Left renal pelvis (tissue), 4 donors: ENCODE measurements around the gene AADAC. TPM values are rescaled to one million over a fixed set of nuclear protein-coding genes. Genes with fewer than 3 reads are reported as not detected.
"Not testable (repeated sequence)": the region's sequence is repeated elsewhere in the genome, so short reads cannot be mapped to it uniquely, and the experiment has no call there.

Experiments
- DNase-seq, 4 donors: peaks; one replicate each; pipeline ENCODE4 v3.0.0-alpha.2; 2013; ENCODE audit warnings: low read depth in 4 of 4, low spot score in 3 of 4
- polyA plus RNA-seq, 4 donors: library from polyadenylated mRNA; unstranded; fragments of 120-200 nt; gene quantifications; one replicate each; pipeline ENCODE4 v1.2.1, GENCODE V29; 2013; ENCODE audit not compliant: insufficient read length in 4 of 4

Gene AADAC
- polyA plus RNA-seq, 4 donors = 0.21 to 1.4 (median 0.24) TPM

DNA sequence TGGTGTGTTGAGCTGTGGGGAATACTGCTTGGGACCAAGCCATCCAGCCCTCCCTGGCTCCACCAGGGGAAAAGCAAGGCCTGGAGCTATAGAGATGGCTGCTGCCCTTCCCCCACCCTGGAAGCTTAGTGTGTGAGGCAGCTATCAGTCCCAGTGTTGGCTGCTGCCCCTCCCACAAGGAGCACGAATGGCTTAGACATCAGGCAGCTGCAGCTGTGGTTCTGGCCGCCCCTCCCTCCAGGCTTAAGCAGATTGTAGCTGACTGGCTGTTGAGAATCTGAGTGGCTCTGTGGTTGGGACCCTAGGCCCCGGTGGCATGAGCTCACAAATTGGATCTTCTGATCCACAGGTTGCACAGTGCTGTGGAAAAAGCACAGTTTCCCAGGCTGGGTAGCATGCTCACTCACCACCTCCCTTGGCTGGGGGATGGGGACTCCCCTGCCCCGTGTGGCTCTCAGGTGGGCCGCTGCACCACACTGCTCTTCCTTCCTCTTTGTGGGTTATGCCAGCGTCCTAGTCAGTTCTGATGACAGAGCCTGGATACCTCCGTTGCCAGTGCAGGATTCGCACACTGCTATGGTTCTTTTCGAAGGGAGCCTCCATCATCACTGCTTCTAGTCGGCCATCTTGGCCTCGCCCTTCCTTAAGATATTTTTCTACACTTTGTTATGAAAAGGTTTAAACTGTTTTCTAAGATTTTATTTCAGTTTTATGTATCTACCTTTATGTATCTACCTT is 38.3 kb downstream of the AADAC start:
- no peak for DNase-seq

DNA sequence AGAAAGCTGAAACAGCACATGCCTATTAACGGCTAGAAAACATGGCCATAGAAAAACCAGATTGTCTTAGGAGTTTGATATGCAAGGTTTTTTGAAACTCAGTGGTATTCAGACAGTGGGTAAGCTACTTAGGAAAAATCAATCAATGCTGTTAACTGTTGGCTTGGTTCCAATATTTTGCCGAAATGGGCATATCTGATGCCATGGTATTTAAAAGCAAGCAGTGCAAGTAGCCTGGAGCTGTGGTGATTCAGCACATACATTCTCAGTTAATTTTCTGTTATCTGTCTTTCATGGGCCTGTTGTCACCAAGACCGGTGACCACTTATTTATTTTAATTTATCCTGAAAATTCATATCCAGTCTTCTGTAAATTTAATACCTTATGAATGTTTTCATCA is 42.2 kb downstream of the AADAC start:
- no peak for DNase-seq

DNA sequence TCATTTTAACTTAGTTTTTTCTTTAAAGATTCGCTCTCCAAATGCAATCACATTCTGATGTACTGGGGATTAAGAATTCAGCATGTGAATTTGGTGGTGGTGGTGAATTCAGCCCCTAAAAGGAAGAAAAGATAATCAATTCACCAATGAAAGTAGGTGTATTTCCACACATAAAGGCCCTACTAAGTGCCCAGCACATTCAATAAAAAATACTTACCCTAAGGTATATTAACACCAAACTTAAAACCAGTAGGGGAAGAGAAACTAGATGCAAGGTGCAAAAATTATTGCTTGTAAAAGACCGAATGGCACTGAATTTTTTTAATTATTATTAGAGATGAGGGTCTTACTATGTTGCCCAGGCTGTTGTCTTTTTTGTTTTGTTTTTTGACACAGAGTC is 42.7 kb downstream of the AADAC start:
- no peak for DNase-seq

DNA sequence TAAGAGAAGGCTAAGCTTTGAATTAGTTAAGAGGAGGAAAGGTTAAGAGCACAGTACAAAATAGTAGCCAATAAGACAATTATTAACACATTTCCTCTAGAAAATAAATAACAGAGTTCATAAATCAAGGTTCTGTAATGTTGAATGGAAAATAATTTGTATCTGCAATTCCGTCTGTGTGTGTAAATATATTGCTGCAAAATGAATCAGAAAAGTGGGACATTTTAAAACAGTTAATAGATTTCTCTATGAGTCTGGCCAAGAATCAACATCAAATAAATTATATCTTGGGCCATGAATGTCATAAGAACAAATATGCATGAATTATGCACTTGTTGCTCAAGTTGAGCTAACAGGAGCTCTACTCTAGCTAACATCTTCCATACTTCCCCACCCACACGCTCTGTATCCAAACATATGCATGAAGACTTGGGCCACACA is 45.3 kb downstream of the AADAC start:
- no peak for DNase-seq

DNA sequence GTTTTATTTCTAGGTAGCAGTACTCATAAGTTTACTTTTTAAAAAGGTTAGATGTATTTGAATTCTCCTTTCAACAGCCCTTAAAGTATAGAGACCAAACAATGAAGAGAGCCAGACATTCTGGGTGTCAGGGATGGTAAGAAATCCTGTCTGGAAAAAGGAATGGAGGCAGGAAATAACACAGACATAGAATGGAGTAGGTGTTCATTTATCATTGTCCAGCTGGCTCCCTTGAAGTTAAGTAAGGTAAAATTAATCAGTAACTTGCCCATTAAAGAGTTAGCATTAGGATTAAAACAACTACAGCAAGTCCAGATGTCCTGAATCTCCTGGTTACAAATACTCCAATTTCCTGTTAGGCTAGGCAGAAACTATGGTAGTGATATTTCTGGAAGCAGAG is 46.0 kb downstream of the AADAC start:
- DNase-seq = no peak

DNA sequence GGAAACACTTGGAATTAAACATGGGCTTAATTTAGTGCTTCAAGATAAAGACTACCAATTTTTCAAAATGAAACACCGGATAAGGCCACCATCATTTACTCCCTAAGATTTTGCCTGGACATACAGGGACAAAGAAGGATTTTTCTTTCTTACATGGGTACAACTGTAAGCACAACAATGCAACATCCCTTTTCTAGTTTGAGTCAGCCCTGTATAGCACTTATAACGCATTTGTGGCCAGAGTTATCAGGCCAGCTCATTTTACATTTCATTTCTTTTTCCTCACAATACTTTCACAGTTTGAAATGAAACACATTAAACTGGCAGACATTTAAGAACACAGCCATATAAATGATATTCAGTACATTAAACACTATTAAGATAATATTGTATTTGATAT is 49.7 kb downstream of the AADAC start:
- no peak for DNase-seq

DNA sequence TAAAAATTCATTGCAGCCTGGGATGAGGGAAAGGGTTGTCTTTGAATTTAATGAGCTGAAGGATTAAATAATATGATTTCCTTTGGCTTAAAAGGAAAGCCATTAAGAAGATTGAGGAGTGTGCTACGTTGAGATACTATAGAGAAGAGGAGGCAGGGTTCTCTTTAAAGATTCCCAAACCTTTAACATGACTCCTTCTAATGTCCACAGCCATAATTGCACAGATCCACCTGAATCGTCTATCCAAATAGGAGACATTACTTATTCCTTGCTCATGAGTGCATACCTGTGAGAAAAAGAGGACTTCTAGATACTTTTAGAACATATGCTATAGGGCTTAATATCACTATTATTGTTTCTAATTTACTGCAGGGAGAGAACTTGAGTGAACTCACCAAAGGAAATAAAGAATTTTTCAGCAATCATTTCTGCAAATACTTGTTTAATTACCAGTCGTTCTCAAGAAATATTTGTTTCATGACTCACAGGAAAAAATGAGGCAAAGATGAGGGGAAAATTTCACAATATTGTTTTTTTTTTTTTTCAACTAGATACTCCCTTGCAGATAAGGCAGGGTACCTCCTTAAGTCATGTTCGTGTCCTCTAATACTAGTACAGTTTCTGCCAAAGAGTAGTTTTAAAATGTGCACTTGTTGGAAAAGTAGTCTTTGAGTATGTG is 50.6 kb downstream of the AADAC start:
- no peak for DNase-seq

DNA sequence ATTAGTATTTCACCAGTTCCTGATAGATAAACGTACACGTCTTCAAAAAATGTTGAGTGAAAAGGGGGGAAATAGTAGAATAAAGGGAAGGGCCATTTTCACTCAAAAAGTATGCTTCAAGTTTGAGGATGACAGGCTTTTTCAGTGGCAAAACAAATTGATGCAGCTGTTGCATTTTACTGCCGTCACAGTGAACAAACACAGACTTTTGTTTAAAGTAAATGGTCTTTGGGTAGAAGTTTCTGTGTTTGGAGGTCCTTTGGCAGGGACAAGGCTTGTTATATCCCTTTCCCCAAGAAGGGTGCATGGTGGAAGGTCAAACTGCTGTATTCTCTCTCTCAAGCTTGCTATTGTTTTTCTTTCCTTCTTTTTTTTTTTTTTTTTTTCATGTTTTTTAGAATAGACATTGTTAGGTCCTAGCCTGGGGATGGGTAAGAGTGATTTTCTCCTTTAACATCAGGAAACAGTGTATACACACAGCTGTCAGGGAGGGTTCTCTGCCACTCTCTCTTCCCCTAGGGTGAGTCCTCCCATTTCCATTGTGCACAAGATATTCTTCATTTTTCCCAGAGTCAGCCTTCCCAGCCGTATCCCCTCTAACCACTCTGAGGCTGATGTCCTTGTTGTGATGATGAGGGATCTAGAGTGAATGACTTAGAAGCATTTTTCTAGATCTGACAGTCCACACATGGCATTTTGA is 52.9 kb downstream of the AADAC start:
- DNase-seq = no peak

DNA sequence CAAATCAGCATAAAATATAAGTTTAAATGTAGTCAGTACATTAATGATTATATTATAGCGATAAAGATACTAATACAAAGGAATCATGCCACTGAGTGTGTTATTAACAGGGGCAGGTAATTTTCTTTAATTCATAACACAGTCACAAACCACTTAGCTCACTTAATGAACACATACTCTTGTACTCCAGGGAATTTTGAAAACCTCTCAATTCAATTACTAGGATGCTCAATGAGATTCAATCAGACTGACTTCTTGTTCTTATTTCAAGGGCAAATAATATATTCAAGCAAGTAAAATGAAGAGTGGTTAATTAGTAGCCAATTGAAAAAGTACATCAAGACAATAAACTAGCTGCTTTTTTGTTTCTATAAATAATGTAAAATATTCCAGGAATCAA is 53.8 kb downstream of the AADAC start:
- DNase-seq = no peak

DNA sequence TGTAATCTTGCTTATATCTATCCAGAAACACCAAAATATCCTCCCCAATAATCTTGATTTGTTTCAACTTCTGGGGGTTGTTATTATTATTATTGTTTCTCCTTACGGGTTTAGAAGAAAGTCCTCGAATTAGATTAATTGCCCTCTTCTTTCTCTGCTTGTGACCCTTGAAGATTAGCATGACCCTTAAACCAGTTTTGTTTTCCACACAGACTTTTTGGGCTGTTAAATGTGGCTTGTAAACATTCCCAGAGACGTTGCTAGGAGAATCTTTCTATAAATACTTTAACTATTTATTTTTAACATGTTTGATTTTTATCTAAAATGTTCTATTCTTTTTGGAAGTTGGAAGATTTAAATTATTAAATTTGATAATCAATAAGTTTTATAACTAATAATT is 55.3 kb downstream of the AADAC start:
- DNase-seq = no peak

DNA sequence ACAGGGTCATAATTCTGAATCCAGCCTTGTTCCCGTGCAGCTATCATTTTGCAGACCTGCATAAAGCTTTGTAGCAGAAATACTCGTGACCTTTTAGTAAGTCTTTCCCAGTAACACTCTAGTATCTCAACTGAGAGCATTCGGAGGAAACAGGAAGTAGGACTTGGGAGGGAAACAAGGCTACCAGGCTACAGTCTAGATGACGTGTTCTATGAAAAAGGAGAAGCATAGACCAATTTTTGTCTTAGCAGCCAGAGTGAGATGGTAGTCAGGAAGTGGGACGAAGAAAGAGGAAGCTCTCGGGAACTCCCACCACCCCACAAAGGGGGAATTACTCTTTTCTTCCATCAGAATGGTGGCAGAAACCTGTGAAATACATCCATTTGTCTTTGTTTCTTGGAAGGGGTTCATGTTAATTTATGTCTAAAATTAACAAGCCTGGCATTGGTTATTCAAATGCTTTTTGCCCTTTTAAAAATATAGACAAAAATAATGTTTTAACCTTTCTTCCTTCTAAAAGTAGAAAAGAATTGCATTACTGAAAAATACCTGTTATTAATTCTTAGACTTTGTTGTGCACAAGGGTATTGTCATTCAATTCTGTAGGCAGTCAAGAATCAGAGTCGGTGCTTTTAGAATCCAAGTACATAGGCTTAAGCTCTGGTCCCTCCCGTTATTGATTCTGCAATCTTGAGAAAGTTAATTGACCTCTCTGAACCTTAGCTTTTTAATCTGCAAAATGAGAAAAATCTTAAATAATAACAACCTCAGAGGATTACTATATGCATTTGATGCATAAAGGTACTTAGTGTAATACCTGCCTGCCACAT is 57.9 kb downstream of the AADAC start:
- no peak for DNase-seq

DNA sequence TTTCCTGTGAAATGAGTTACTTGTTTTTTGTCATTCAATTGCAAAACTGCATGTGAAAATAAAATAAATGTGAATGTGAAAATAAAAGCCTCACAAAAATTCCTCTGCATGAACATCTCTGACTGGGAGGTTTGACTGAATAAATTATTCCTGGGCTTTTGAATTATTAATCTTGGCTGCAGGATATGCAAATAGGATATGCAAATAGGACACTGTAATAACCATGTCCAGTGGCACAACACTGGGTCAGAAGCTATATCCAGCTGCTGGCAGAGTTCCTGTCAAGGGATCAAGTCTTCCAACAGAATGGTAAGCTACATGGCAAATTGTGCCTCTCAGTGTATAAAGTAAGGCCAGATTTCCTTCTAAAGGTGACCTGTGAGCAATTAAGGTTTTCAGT is 59.5 kb downstream of the AADAC start, which contains the start of gene SUCNR1:
TSS of gene SUCNR1 (plus strand) at position 246 of the 400 bp plus-strand sequence. CDS start 6,250 bp downstream, outside the sequence.
- no peak for DNase-seq

DNA sequence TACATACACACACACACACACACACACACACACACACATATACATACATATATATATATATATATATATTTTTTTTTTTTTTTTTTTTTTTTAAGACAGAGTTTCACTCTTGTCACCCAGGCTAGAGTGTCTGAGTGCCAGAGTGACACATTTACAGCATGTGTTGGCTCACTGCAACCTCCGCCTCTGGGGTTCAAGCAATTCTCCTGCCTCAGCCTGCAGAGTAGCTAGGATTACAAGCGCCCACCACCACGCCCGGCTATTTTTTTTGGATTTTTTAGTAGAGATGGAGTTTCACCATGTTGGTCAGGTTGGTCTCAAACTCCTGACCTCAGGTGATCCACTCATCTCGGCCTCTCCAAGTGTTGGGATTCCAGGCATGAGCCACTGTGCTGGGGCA is 60.2 kb downstream of the AADAC start:
- DNase-seq = not testable (repeated sequence)

DNA sequence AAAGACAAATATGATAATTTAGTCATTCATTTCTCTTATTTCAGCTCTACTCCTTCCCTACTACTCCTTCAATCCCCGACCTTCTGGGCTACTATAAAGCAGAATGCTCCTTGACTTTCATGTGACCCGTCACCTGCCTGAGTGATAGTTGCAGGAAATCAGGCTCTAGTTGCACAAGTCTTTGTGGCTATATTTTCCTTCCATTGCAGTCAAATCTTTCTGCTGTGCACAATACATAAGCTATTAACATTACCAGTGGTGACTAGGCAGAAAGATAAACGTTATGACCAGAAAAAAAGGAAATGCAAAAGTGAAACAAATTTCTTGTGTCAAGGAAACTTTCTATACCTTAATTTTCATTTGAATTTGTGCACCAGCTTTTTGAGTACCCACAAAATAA is 61.8 kb downstream of the AADAC start:
- no peak for DNase-seq

DNA sequence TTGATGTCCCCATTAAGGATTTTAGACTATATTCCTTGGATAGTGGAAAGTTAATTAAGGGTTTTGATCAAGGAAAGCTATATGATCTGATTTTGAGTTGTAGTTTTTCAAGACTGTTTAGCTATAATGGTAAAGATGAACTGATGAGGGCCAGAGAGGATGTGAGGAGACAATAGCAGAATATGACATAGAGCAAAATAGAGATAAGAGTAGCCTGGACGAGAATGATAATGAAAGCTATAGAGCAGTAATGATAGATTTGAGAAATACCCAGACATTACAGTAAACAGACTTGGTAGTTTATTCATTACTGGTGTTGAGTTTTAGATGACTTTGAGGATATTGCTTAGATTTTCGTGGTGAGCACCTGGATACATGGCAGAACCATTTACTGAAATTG is 63.4 kb downstream of the AADAC start:
- DNase-seq = no peak

Other genes with a start within 250 kb of the AADAC start
- under 1 TPM in 1 of 4 donors, not detected in 3; 0.40 TPM for gene AADACL2, start 80.2 kb upstream of the AADAC start, polyA plus RNA-seq
- gene SUCNR1, start 59.5 kb downstream of the AADAC start, polyA plus RNA-seq = 10 to 100 TPM in 1 of 4 donors, 1 to 10 TPM in 2, under 1 TPM in 1; 0.78 to 11.4 (median 6.3) TPM